Keratinocyte (primary cell): ENCODE data around the gene BLTP3A. TPM values are rescaled to one million over a fixed set of nuclear protein-coding genes. Genes with fewer than 3 reads are reported as not detected.

ENCODE experiments used
- DNase-seq: peaks from one replicate; pipeline ENCODE4 v3.0.0-alpha.2; 2011; ENCODE audit warnings: low read depth, missing footprints, low spot score
- FAIRE-seq: peaks from 2 replicates; lab custom pipeline; 2011; peaks lifted over from hg19 to GRCh38; lab: Jason Lieb, UNC
- H2AFZ ChIP-seq: 2 replicates; pipeline ENCODE4 v1.6.0; 2012; ENCODE audit warnings: low read length, control low read depth, inconsistent platforms; ENCODE audit not compliant: control insufficient read depth
- H3K27ac ChIP-seq: 2 replicates; pipeline ENCODE4 v1.5.1; 2011; ENCODE audit warnings: low read length; ENCODE audit not compliant: control insufficient read depth, insufficient read depth
- H3K27me3 ChIP-seq: 3 replicates; pipeline ENCODE4 v1.6.0; 2011; ENCODE audit warnings: low read length; ENCODE audit not compliant: control insufficient read depth, insufficient read depth; ENCODE audit errors: extremely low read depth
- H3K36me3 ChIP-seq, 2 experiments: 2 replicates in 1 of 2; 3 replicates in 1 of 2; pipeline ENCODE4 v1.5.1; 2011; ENCODE audit warnings: low read length in 2 of 2, mild to moderate bottlenecking in 1 of 2; ENCODE audit not compliant: control insufficient read depth in 2 of 2, insufficient read depth in 2 of 2; ENCODE audit errors: extremely low read depth in 1 of 2
- H3K4me1 ChIP-seq: 3 replicates; pipeline ENCODE4 v1.5.1; 2011; ENCODE audit warnings: low read length; ENCODE audit not compliant: control insufficient read depth, insufficient read depth; ENCODE audit errors: extremely low read depth
- H3K4me2 ChIP-seq: 3 replicates; pipeline ENCODE4 v1.6.0; 2011; ENCODE audit warnings: low read depth, low read length; ENCODE audit not compliant: control insufficient read depth, insufficient read depth; ENCODE audit errors: extremely low read depth
- H3K4me3 ChIP-seq, 3 experiments: fragments of 200-600 bp in 1 of 3; sonication (generic) in 1 of 3; 2 replicates in 2 of 3; 3 replicates in 1 of 3; pipeline ENCODE4 v1.5.1; 2011 to 2016; ENCODE audit warnings: low read length in 3 of 3, mild to moderate bottlenecking in 3 of 3, control low read depth in 2 of 3, inconsistent platforms in 1 of 3, low read depth in 1 of 3, mixed read lengths in 1 of 3, mixed run types in 1 of 3, moderate library complexity in 1 of 3; ENCODE audit not compliant: control insufficient read depth in 2 of 3, insufficient read depth in 2 of 3; ENCODE audit errors: extremely low read depth in 1 of 3
- H3K79me2 ChIP-seq: 2 replicates; pipeline ENCODE4 v1.6.0; 2012; ENCODE audit warnings: low read length; ENCODE audit not compliant: control insufficient read depth, insufficient read depth
- H3K9ac ChIP-seq: 3 replicates; pipeline ENCODE4 v1.6.0; 2011; ENCODE audit warnings: low read length; ENCODE audit not compliant: control insufficient read depth, insufficient read depth; ENCODE audit errors: extremely low read depth
- H3K9me1 ChIP-seq: 3 replicates; pipeline ENCODE4 v1.6.0; 2011; ENCODE audit warnings: low read length; ENCODE audit not compliant: control insufficient read depth, insufficient read depth; ENCODE audit errors: extremely low read depth
- H3K9me3 ChIP-seq: 2 replicates; pipeline ENCODE4 v1.5.1; 2012; ENCODE audit warnings: low read depth, low read length; ENCODE audit not compliant: control insufficient read depth
- H4K20me1 ChIP-seq: 3 replicates; pipeline ENCODE4 v1.6.0; 2011; ENCODE audit warnings: low read length; ENCODE audit not compliant: control insufficient read depth, insufficient read depth; ENCODE audit errors: extremely low read depth
- CTCF ChIP-seq, 3 experiments: IDR thresholded peaks in 1 of 3; conservative IDR thresholded peaks in 1 of 3; optimal IDR thresholded peaks in 1 of 3; 2 replicates in 2 of 3; 3 replicates in 1 of 3; pipeline versions ENCODE3 to v1.5.1; 2011; ENCODE audit warnings: low read length in 3 of 3, mild to moderate bottlenecking in 3 of 3, moderate library complexity in 2 of 3, control low read depth in 1 of 3, inconsistent platforms in 1 of 3; ENCODE audit not compliant: insufficient read depth in 2 of 3; ENCODE audit errors: extremely low read depth in 1 of 3
- EZH2 ChIP-seq: IDR thresholded peaks from one replicate; pipeline ENCODE4 v1.6.1; 2012; ENCODE audit warnings: inconsistent platforms, mild to moderate bottlenecking, low read length, moderate library complexity
- dilution Hi-C: fragments of 300-500 bp; cut with MboI; formaldehyde crosslinking; loops from one replicate; pipeline ENCODE4 v1.7.0; 2020; ENCODE audit warnings: low sequenced_read_pairs; ENCODE audit not compliant: extremely low pct_ligation_motif_present
- polyA plus RNA-seq, 5 experiments: library from polyadenylated mRNA; depleted of rRNA in 3 of 5; stranded (reverse) in 3 of 5; stranded (forward) in 1 of 5; unstranded in 1 of 5; fragments of >200 nt; gene quantifications; 1 replicate in 1 of 5; 2 replicates in 3 of 5; 3 replicates in 1 of 5; pipeline versions ENCODE4 v1.2.1 to v1.2.3, GENCODE V29; 2011 to 2012; ENCODE audit warnings: missing spikeins in 2 of 5, low read depth in 1 of 5, low replicate concordance in 1 of 5

The BLTP3A gene
- polyA plus RNA-seq, 1 donor (not counting 4 experiments of a cell fraction or from before 2014, with no cell fraction given) = 4.9 TPM

- no peak for DNase-seq
- Histone ChIP-seq H3K9me3 (no peaks in the 10 kb centered on the region), H3K9ac (no peak overlapping the region), H3K4me2 (no peak overlapping the region), H3K27ac (no peak overlapping the region), H3K27me3 (no peaks in the 10 kb centered on the region), H2AFZ (no peak overlapping the region), H3K79me2 (no peaks in the 10 kb centered on the region), H3K36me3 (no peaks in the 10 kb centered on the region), H4K20me1 (no peaks in the 10 kb centered on the region), H3K4me1 (peaks cover 14% of the 10 kb centered on the region), H3K9me1 (no peaks in the 10 kb centered on the region), H3K4me3 (no peak overlapping the region)
- no peak for FAIRE-seq
- TF ChIP-seq CTCF (optimal IDR thresholded peaks at IDR 0.05 in 1 of 3, IDR thresholded peaks at IDR 0.05 in 1 of 3, conservative IDR thresholded peaks at IDR 0.05 in 1 of 3; ENCODE audit: extremely low read depth in 1 of 3, insufficient read depth in 2 of 3, low read length in 3 of 3) = no peak
- TF ChIP-seq EZH2 = no peak
- dilution Hi-C loops = no loop called here
These were observed 3.8 kb upstream of the BLTP3A start for GRCh38 chr6:34788111-34788510.

GRCh38 chr6:34791164-34791700, 651 bp upstream of the BLTP3A start:
- Histone ChIP-seq H4K20me1 (no peaks in the 10 kb centered on the region), H3K9me3 (no peaks in the 10 kb centered on the region), H3K27me3 (no peaks in the 10 kb centered on the region), H3K9me1 (no peaks in the 10 kb centered on the region), H3K27ac (peak overlapping the region; percentile 52), H3K9ac (peak overlapping the region; percentile 84), H3K4me1 (peaks cover 16% of the 10 kb centered on the region), H3K79me2 (no peaks in the 10 kb centered on the region), H3K4me3 (peak overlapping the region; percentile 61 to 84 (median 78)), H2AFZ (peak overlapping the region; percentile 97), H3K36me3 (no peaks in the 10 kb centered on the region), H3K4me2 (peak overlapping the region; percentile 80)
- no peak for DNase-seq
- FAIRE-seq = no peak
- dilution Hi-C loops = no loop called here
- TF ChIP-seq EZH2 (no peak), CTCF (optimal IDR thresholded peaks at IDR 0.05 in 1 of 3, IDR thresholded peaks at IDR 0.05 in 1 of 3, conservative IDR thresholded peaks at IDR 0.05 in 1 of 3; ENCODE audit: extremely low read depth in 1 of 3, insufficient read depth in 2 of 3, low read length in 3 of 3) (peak in 2 of 3 experiments; percentile 4 to 63)
